B cell (primary cell): ENCODE results near the gene FAM78B. TPM values are rescaled to one million over a fixed set of nuclear protein-coding genes. Genes with fewer than 3 reads are reported as not detected.

Source experiments
- ATAC-seq: fragments of 200-7000 bp; cut with Tn5 transposase; one replicate; pipeline ENCODE4 v1.10.0; 2021; ENCODE audit warnings: low read depth, mild to moderate bottlenecking, moderate number of reproducible peaks, moderate library complexity
- CTCF ChIA-PET: fragments of 350-600 bp; sonication (Branson Sonifier 250); formaldehyde crosslinking; loops from one replicate; lab custom pipeline; 2021; ENCODE audit warnings: antibody characterized with exemption, inconsistent platforms; lab: Charles Lee
- POLR2A ChIA-PET: fragments of 350-600 bp; sonication (Branson Sonifier 250); formaldehyde crosslinking; loops from one replicate; lab custom pipeline; 2021; ENCODE audit warnings: antibody characterized with exemption; lab: Charles Lee
- DNase-seq: peaks from one replicate; pipeline ENCODE4 v3.0.0; 2013
- H2AFZ ChIP-seq: 2 replicates; pipeline ENCODE4 v1.6.1; 2012; ENCODE audit warnings: mild to moderate bottlenecking, low read depth, low read length; ENCODE audit not compliant: insufficient read depth, poor library complexity, severe bottlenecking
- H3K27ac ChIP-seq, 2 donors: 1 replicate in 1 of 2; 2 replicates in 1 of 2; pipeline ENCODE4 v1.5.1; 2012 to 2013; ENCODE audit warnings: low read length in 2 of 2, mild to moderate bottlenecking in 2 of 2, moderate library complexity in 1 of 2
- H3K27me3 ChIP-seq, 4 experiments: fragments of 200-600 bp in 1 of 4; sonication (generic) in 1 of 4; replicated peaks in 1 of 4; 1 replicate in 2 of 4; 2 replicates in 2 of 4; pipeline versions ENCODE4 v1.6.1 to v1.7.0; 2013 to 2016; ENCODE audit warnings: low read length in 3 of 4, mild to moderate bottlenecking in 2 of 4, mixed read lengths in 1 of 4, moderate library complexity in 1 of 4; ENCODE audit not compliant: insufficient read depth in 4 of 4, control insufficient read depth in 3 of 4; ENCODE audit errors: control extremely low read depth in 1 of 4
- H3K36me3 ChIP-seq, 2 experiments: replicated peaks in 1 of 2; 1 replicate in 1 of 2; 2 replicates in 1 of 2; pipeline versions ENCODE4 v1.6.1 to v1.7.1; 2013; ENCODE audit warnings: low read length in 1 of 2; ENCODE audit not compliant: insufficient read depth in 2 of 2, control insufficient read depth in 1 of 2; ENCODE audit errors: control extremely low read depth in 1 of 2, extremely low read depth in 1 of 2
- H3K4me1 ChIP-seq, 2 donors: fragments of 200-600 bp in 1 of 2; sonication (generic) in 1 of 2; 1 replicate in 1 of 2; 2 replicates in 1 of 2; pipeline versions ENCODE4 v1.5.1 to v1.6.1; 2013 to 2017; ENCODE audit warnings: low read length in 2 of 2; ENCODE audit not compliant: control insufficient read depth in 2 of 2, insufficient read depth in 2 of 2
- H3K4me2 ChIP-seq: replicated peaks from 2 replicates; pipeline ENCODE3; 2012; ENCODE audit warnings: mild to moderate bottlenecking, low read depth, low read length; ENCODE audit not compliant: poor library complexity, severe bottlenecking
- H3K4me3 ChIP-seq, 5 experiments: fragments of 200-600 bp in 1 of 5; sonication (generic) in 1 of 5; 1 replicate in 3 of 5; 2 replicates in 2 of 5; pipeline versions ENCODE4 v1.5.1 to v1.7.0; 2011 to 2016; ENCODE audit warnings: low read length in 4 of 5, mild to moderate bottlenecking in 4 of 5, low read depth in 2 of 5, control low read depth in 1 of 5, moderate library complexity in 1 of 5; ENCODE audit not compliant: insufficient read depth in 1 of 5; ENCODE audit errors: control extremely low read depth in 1 of 5, extremely low read depth in 1 of 5
- H3K79me2 ChIP-seq: fragments of 200-600 bp; sonication (generic); one replicate; pipeline ENCODE4 v1.6.0; 2016; ENCODE audit warnings: low read length; ENCODE audit not compliant: control insufficient read depth, insufficient read depth
- H3K9ac ChIP-seq: fragments of 200-600 bp; sonication (generic); 2 replicates; pipeline ENCODE4 v1.6.1; 2017; ENCODE audit warnings: mild to moderate bottlenecking, low read length, moderate library complexity
- H3K9me3 ChIP-seq, 3 donors: one replicate each; pipeline versions ENCODE4 v1.6.1 to v1.7.1; 2013; ENCODE audit warnings: low read length in 2 of 3; ENCODE audit not compliant: control insufficient read depth in 2 of 3, insufficient read depth in 1 of 3; ENCODE audit errors: control extremely low read depth in 1 of 3
- H4K20me1 ChIP-seq: 2 replicates; pipeline ENCODE4 v1.6.0; 2012; ENCODE audit warnings: mild to moderate bottlenecking, low read length; ENCODE audit not compliant: insufficient read depth, control insufficient read depth, poor library complexity, severe bottlenecking
- H3K27ac Mint-ChIP-seq: one replicate; pipeline ENCODE4 v1.8.0; 2021; ENCODE audit warnings: mixed read lengths
- H3K27me3 Mint-ChIP-seq: one replicate; pipeline ENCODE4 v1.8.0; 2021; ENCODE audit warnings: mixed read lengths
- H3K4me1 Mint-ChIP-seq: one replicate; pipeline ENCODE4 v1.8.0; 2021; ENCODE audit warnings: mixed read lengths
- H3K4me3 Mint-ChIP-seq: one replicate; pipeline ENCODE4 v1.8.0; 2021; ENCODE audit warnings: mixed read lengths
- H3K9me3 Mint-ChIP-seq: one replicate; pipeline ENCODE4 v1.8.0; 2022; ENCODE audit warnings: mixed read lengths; ENCODE audit not compliant: insufficient read depth
- CTCF ChIP-seq: fragments of 200-600 bp; IDR thresholded peaks from one replicate; pipeline ENCODE4 v1.8.0; 2022; ENCODE audit warnings: antibody characterized with exemption, mild to moderate bottlenecking
- EZH2 ChIP-seq: IDR thresholded peaks from 2 replicates; pipeline ENCODE4 v1.6.1; 2012; ENCODE audit warnings: borderline replicate concordance, low read depth, mild to moderate bottlenecking, moderate library complexity, low read length; ENCODE audit not compliant: insufficient read depth, poor library complexity, severe bottlenecking
- WGBS: methylation state at CpG from one replicate; pipeline ENCODE4 v1.1.5; 2013; ENCODE audit warnings: missing lambda C conversion rate; ENCODE audit not compliant: insufficient coverage; 5-methylcytosine and 5-hydroxymethylcytosine counted together
- intact Hi-C: fragments of 100-400 bp; cut with micrococcal nuclease; formaldehyde crosslinking; loops from one replicate; pipeline ENCODE4 v1.10.0; 2022
- polyA plus RNA-seq: library from polyadenylated mRNA; depleted of rRNA; stranded (reverse); fragments of >200 nt; gene quantifications from 2 replicates; pipeline ENCODE4 v1.2.3, GENCODE V29; 2012
- total RNA-seq, 2 donors: library from RNA; stranded (reverse); fragments of 120-200 nt in 1 of 2; gene quantifications; 1 replicate in 1 of 2; 2 replicates in 1 of 2; pipeline versions ENCODE4 v1.2.3 to v1.2.4, GENCODE V29; 2013 to 2022

Gene FAM78B
- total and polyA plus RNA-seq, 2 donors (not counting 1 experiment from before 2014, with no cell fraction given), result 0.22 to 0.81 TPM

GRCh38 chr1:166057650-166058049 lies 109.2 kb downstream of the FAM78B start:
- Mint-ChIP-seq H3K27ac (no peak overlapping the region), H3K4me3 (no peak overlapping the region), H3K4me1 (no peaks in the 10 kb centered on the region), H3K27me3 (peaks cover 20% of the 10 kb centered on the region), H3K9me3 (no peaks in the 10 kb centered on the region)
- peaks cover 0 to 2% (median 0%) of the 10 kb centered on the region in 4 experiments for H3K27me3 ChIP-seq
- H3K9me3 ChIP-seq, result no peaks in the 10 kb centered on the region
- H3K4me3 ChIP-seq, result no peak overlapping the region
- H3K4me1 ChIP-seq, result no peaks in the 10 kb centered on the region
- no peaks in the 10 kb centered on the region for H3K79me2 ChIP-seq
- ATAC-seq, result no peak
- no peaks in the 10 kb centered on the region for H3K36me3 ChIP-seq
- no peak overlapping the region for H3K27ac ChIP-seq
- ChIA-PET POLR2A (no interaction called here), CTCF (no interaction called here)
- WGBS, result 64% methylated on average over 4 of the region's 5 CpGs
- intact Hi-C loops, result no loop called here
- H3K9ac ChIP-seq, result no peak overlapping the region
- H2AFZ ChIP-seq, result no peak overlapping the region
- DNase-seq, result no peak
- TF ChIP-seq EZH2, result no peak
- no peak for TF ChIP-seq CTCF
- H4K20me1 ChIP-seq, result no peaks in the 10 kb centered on the region
- H3K4me2 ChIP-seq, result no peak overlapping the region

DNA sequence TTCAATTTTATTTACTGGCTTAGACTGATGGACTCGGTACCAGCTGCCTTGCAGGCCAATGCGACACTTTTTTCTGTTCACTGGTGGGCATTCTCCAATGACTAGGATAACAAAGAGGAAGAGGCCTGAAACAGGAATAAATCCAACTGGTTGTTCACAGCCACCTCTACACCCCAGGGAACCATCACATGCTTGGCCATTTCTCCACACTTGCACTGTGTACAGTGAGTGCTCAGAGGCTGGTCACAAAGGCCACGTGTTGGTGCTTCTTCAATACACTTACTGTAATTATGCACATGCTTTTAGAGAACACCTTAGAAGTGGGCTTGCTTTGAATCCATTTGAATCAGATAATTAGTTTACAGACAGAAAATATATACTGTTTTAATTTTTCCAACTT lies 113.4 kb downstream of the FAM78B start:
- Histone ChIP-seq H4K20me1 (no peaks in the 10 kb centered on the region), H3K4me3 (no peak overlapping the region), H2AFZ (no peak overlapping the region), H3K36me3 (no peaks in the 10 kb centered on the region), H3K79me2 (no peaks in the 10 kb centered on the region), H3K27me3 (peaks cover 0 to 3% (median 0%) of the 10 kb centered on the region in 4 experiments), H3K4me2 (no peak overlapping the region), H3K9ac (no peak overlapping the region), H3K4me1 (no peaks in the 10 kb centered on the region), H3K27ac (no peak overlapping the region), H3K9me3 (peaks cover 0 to 3% (median 0%) of the 10 kb centered on the region in 3 donors)
- H3K4me3 Mint-ChIP-seq, result no peak overlapping the region
- H3K27ac Mint-ChIP-seq, result no peak overlapping the region
- H3K4me1 Mint-ChIP-seq, result no peaks in the 10 kb centered on the region
- intact Hi-C loops, result no loop called here
- WGBS, result 100% methylated on average over 2 of the region's 3 CpGs
- no peaks in the 10 kb centered on the region for H3K9me3 Mint-ChIP-seq
- no peak for DNase-seq
- ATAC-seq, result no peak
- ChIA-PET CTCF (no interaction called here), POLR2A (no interaction called here)
- no peak for TF ChIP-seq CTCF
- no peak for TF ChIP-seq EZH2
- H3K27me3 Mint-ChIP-seq, result peaks cover 31% of the 10 kb centered on the region
